HepG2 (cell line): ENCODE measurements around the gene AADACL2. TPM values are rescaled to one million over a fixed set of nuclear protein-coding genes. Genes with fewer than 3 reads are reported as not detected.

Experiments
- ATAC-seq: fragments of 200-7000 bp; cut with Tn5 transposase; 3 replicates; pipeline ENCODE4 v1.9.1; 2020; ENCODE audit warnings: mild to moderate bottlenecking, moderate library complexity
- BruUV-seq: library from RNA; stranded (reverse); fragments of 400-500 nt; replicated peaks from 2 replicates; lab custom pipeline; 2021; lab: Mats Ljungman, UMichigan
- CTCF ChIA-PET: fragments of 300-600 bp; formaldehyde crosslinking; extraction: SDS; loops from one replicate; lab custom pipeline; 2021; ENCODE audit warnings: low total read pairs, inconsistent platforms, low intra/inter-chr PET ratio; lab: Yijun Ruan, JAX
- POLR2A ChIA-PET: fragments of 350-600 bp; sonication (Branson Sonifier 250); formaldehyde crosslinking; loops from one replicate; lab custom pipeline; 2020; ENCODE audit warnings: antibody characterized with exemption, inconsistent platforms; lab: Yijun Ruan, JAX
- DNase-seq: peaks from one replicate; pipeline ENCODE4 v3.0.0-alpha.2; 2015; ENCODE audit warnings: low spot score
- FAIRE-seq: peaks from 3 replicates; lab custom pipeline; 2011; peaks lifted over from hg19 to GRCh38; lab: Jason Lieb, UNC
- H2AFZ ChIP-seq: one replicate; pipeline ENCODE4 v1.6.1; 2011; ENCODE audit warnings: low read length, inconsistent platforms
- H3K27ac ChIP-seq: fragments of 300-600 bp; 3 replicates; pipeline ENCODE4 v1.8.0; 2011; ENCODE audit warnings: mixed run types, mild to moderate bottlenecking, mixed read lengths, low read length, inconsistent platforms; ENCODE audit not compliant: insufficient read depth; ENCODE audit errors: extremely low read length
- H3K27me3 ChIP-seq, 2 experiments: fragments of 200-600 bp in 1 of 2; 2 replicates in 1 of 2; 3 replicates in 1 of 2; pipeline versions ENCODE4 v1.6.0 to v1.8.0; 2011; ENCODE audit warnings: low read length in 2 of 2, mild to moderate bottlenecking in 2 of 2, moderate library complexity in 2 of 2, inconsistent platforms in 1 of 2; ENCODE audit not compliant: insufficient read depth in 2 of 2, control insufficient read depth in 1 of 2
- H3K36me3 ChIP-seq, 2 experiments: fragments of 200-600 bp in 1 of 2; replicated peaks in 1 of 2; 2 replicates in 1 of 2; 3 replicates in 1 of 2; pipeline versions ENCODE4 v1.5.1 to v1.8.0; 2011; ENCODE audit warnings: low read length in 2 of 2, inconsistent platforms in 1 of 2; ENCODE audit not compliant: insufficient read depth in 2 of 2, control insufficient read depth in 1 of 2
- H3K4me1 ChIP-seq: 2 replicates; pipeline ENCODE4 v1.5.1; 2012; ENCODE audit warnings: low read length, inconsistent platforms; ENCODE audit not compliant: insufficient read depth
- H3K4me2 ChIP-seq: 2 replicates; pipeline ENCODE4 v1.6.0; 2011; ENCODE audit warnings: low read depth, low read length, inconsistent platforms
- H3K4me3 ChIP-seq, 3 experiments: fragments of 200-600 bp in 1 of 3; sonication (generic), shearing (Covaris generic) in 1 of 3; replicated peaks in 1 of 3; 2 replicates each; pipeline ENCODE4 v1.5.1; 2011 to 2016; ENCODE audit warnings: low read length in 3 of 3, inconsistent platforms in 2 of 3, low read depth in 2 of 3, mild to moderate bottlenecking in 2 of 3, control low read depth in 1 of 3, mixed read lengths in 1 of 3; ENCODE audit not compliant: insufficient read depth in 1 of 3
- H3K79me2 ChIP-seq: one replicate; pipeline ENCODE4 v1.6.1; 2011; ENCODE audit warnings: low read length, inconsistent platforms; ENCODE audit not compliant: insufficient read depth
- H3K9ac ChIP-seq: 2 replicates; pipeline ENCODE4 v1.6.0; 2011; ENCODE audit warnings: mild to moderate bottlenecking, low read depth, low read length, inconsistent platforms; ENCODE audit not compliant: insufficient read depth
- H3K9me3 ChIP-seq: 2 replicates; pipeline ENCODE4 v1.5.1; 2012; ENCODE audit warnings: mild to moderate bottlenecking, low read length
- H4K20me1 ChIP-seq: 2 replicates; pipeline ENCODE4 v1.6.0; 2011; ENCODE audit warnings: inconsistent platforms, mild to moderate bottlenecking, low read length, moderate library complexity; ENCODE audit not compliant: insufficient read depth
- BRCA1 ChIP-seq: sonication (generic); formaldehyde crosslinking; IDR thresholded peaks from 2 replicates; pipeline ENCODE4 v1.4.0; 2020; ENCODE audit warnings: missing genetic modification reagents
- EP300 ChIP-seq, 3 experiments: sonication (generic) in 1 of 3; formaldehyde crosslinking in 1 of 3; IDR thresholded peaks; 2 replicates each; pipeline versions ENCODE4 v1.5.1 to v1.6.1; 2011 to 2020; ENCODE audit warnings: low read depth in 2 of 3, low read length in 2 of 3, borderline replicate concordance in 1 of 3, improper control_type of control experiment in 1 of 3, mild to moderate bottlenecking in 1 of 3, missing genetic modification reagents in 1 of 3, moderate library complexity in 1 of 3
- GATAD1 ChIP-seq: IDR thresholded peaks from 2 replicates; pipeline ENCODE4 v1.6.1; 2016; ENCODE audit warnings: missing genetic modification reagents, missing compliant biosample characterization
- GZF1 ChIP-seq: sonication (generic); formaldehyde crosslinking; IDR thresholded peaks from 2 replicates; pipeline ENCODE4 v1.5.1; 2020; ENCODE audit warnings: mild to moderate bottlenecking, missing genetic modification reagents
- HNF4G ChIP-seq, 2 experiments: sonication (generic) in 1 of 2; formaldehyde crosslinking in 1 of 2; IDR thresholded peaks; 2 replicates each; pipeline versions ENCODE4 v1.4.0 to v1.6.1; 2011 to 2020; ENCODE audit warnings: borderline replicate concordance in 2 of 2, low read depth in 2 of 2, mild to moderate bottlenecking in 2 of 2, low read length in 1 of 2, missing genetic modification reagents in 1 of 2, moderate library complexity in 1 of 2
- ISL2 ChIP-seq: sonication (generic); formaldehyde crosslinking; IDR thresholded peaks from 2 replicates; pipeline ENCODE4 v1.5.0; 2020; ENCODE audit warnings: missing genetic modification reagents
- MAF1 ChIP-seq: sonication (generic); formaldehyde crosslinking; IDR thresholded peaks from 2 replicates; pipeline ENCODE4 v1.5.0; 2020; ENCODE audit warnings: missing genetic modification reagents, borderline replicate concordance
- MIER3 ChIP-seq: IDR thresholded peaks from 2 replicates; pipeline ENCODE4 v1.6.1; 2016; ENCODE audit warnings: missing compliant biosample characterization, borderline replicate concordance
- THAP11 ChIP-seq: IDR thresholded peaks from 2 replicates; pipeline ENCODE4 v1.6.1; 2016; ENCODE audit warnings: missing biosample characterization, missing genetic modification reagents
- TRIM24 ChIP-seq: sonication (generic); formaldehyde crosslinking; IDR thresholded peaks from 2 replicates; pipeline ENCODE4 v1.8.0; 2022; ENCODE audit warnings: mild to moderate bottlenecking, missing genetic modification reagents
- U2AF1 ChIP-seq: fragments of 200-400 bp; formaldehyde crosslinking; optimal IDR thresholded peaks from 2 replicates; pipeline ENCODE3; 2017; ENCODE audit warnings: mild to moderate bottlenecking, low read depth, low read length
- YY1 ChIP-seq: IDR thresholded peaks from 2 replicates; pipeline ENCODE4 v1.6.1; 2011; ENCODE audit warnings: low read length, low read depth, moderate library complexity, mild to moderate bottlenecking; ENCODE audit not compliant: insufficient read depth, insufficient replicate concordance
- ZNF225 ChIP-seq: sonication (generic); formaldehyde crosslinking; IDR thresholded peaks from 2 replicates; pipeline ENCODE4 v1.4.0; 2020; ENCODE audit warnings: mild to moderate bottlenecking, missing genetic modification reagents
- ZNF343 ChIP-seq: sonication (generic); formaldehyde crosslinking; IDR thresholded peaks from 2 replicates; pipeline ENCODE4 v1.4.0; 2020; ENCODE audit warnings: mild to moderate bottlenecking, missing genetic modification reagents
- ZNF460 ChIP-seq: sonication (generic); formaldehyde crosslinking; IDR thresholded peaks from 2 replicates; pipeline ENCODE4 v1.5.1; 2020; ENCODE audit warnings: missing genetic modification reagents, mild to moderate bottlenecking, borderline replicate concordance
- ZNF549 ChIP-seq: sonication (generic); formaldehyde crosslinking; IDR thresholded peaks from 2 replicates; pipeline ENCODE4 v1.5.0; 2020; ENCODE audit warnings: missing genetic modification reagents
- ZNF773 ChIP-seq: sonication (generic); formaldehyde crosslinking; IDR thresholded peaks from 2 replicates; pipeline ENCODE4 v1.4.0; 2020; ENCODE audit warnings: missing genetic modification reagents, borderline replicate concordance
- ZNF788 ChIP-seq: sonication (generic); formaldehyde crosslinking; IDR thresholded peaks from 2 replicates; pipeline ENCODE4 v1.5.0; 2020; ENCODE audit warnings: mild to moderate bottlenecking, missing genetic modification reagents, borderline replicate concordance
- ZNF850 ChIP-seq: sonication (generic); formaldehyde crosslinking; conservative IDR thresholded peaks from 2 replicates; pipeline ENCODE4 v1.9.0; 2021; ENCODE audit warnings: mild to moderate bottlenecking, missing genetic modification reagents
- WGBS: methylation state at CpG from one replicate; pipeline ENCODE4 v1.1.6; 2017; ENCODE audit warnings: low lambda C conversion rate; 5-methylcytosine and 5-hydroxymethylcytosine counted together
- in situ Hi-C: cut with HindIII; loops from 2 replicates; pipeline ENCODE4 v1.10.0; 2017; ENCODE audit warnings: low pct_unique_long_range_greater_than_20kb; ENCODE audit not compliant: extremely low pct_ligation_motif_present
- intact Hi-C: fragments of 100-400 bp; cut with micrococcal nuclease; formaldehyde crosslinking; loops from one replicate; pipeline ENCODE4 v1.10.0; 2022; ENCODE audit not compliant: unreplicated experiment
- polyA plus RNA-seq, 8 experiments: library from polyadenylated mRNA; depleted of rRNA in 3 of 8; stranded (reverse) in 7 of 8; unstranded in 1 of 8; fragments of >200 nt; fragmentation: Illumina TruSeq in 4 of 8; extraction: Trizol in 4 of 8; gene quantifications; 2 replicates each; pipeline versions ENCODE4 v1.2.1 to v1.2.3, GENCODE V29; 2011 to 2016; ENCODE audit warnings: low read depth in 4 of 8, missing spikeins in 1 of 8, mixed read lengths in 1 of 8; ENCODE audit not compliant: insufficient read depth in 1 of 8
- total RNA-seq, 5 experiments: library from RNA; depleted of rRNA; stranded (reverse); fragments of >200 nt; fragmentation: Illumina TruSeq; extraction: Trizol; gene quantifications; 2 replicates each; pipeline ENCODE4 v1.2.3, GENCODE V29; 2016; ENCODE audit warnings: low read depth in 1 of 5
- TF ChIP-seq, protein P1 (sequence below): sonication (generic); formaldehyde crosslinking; IDR thresholded peaks from 2 replicates; pipeline ENCODE4 v1.8.1; 2023; ENCODE audit warnings: mild to moderate bottlenecking, missing genetic modification reagents, borderline replicate concordance
- TF ChIP-seq, protein P2 (sequence below): sonication (generic); formaldehyde crosslinking; IDR thresholded peaks from 2 replicates; pipeline ENCODE4 v1.4.0; 2020; ENCODE audit warnings: missing genetic modification reagents
- TF ChIP-seq, protein P3 (sequence below): IDR thresholded peaks from 2 replicates; pipeline ENCODE4 v1.6.1; 2012; ENCODE audit warnings: low read length, improper control_type of control experiment

The AADACL2 gene
- total and polyA plus RNA-seq, 2 of the 13 experiments (the other 11 are each of a cell fraction or from before 2014, with no cell fraction given): not detected

DNA sequence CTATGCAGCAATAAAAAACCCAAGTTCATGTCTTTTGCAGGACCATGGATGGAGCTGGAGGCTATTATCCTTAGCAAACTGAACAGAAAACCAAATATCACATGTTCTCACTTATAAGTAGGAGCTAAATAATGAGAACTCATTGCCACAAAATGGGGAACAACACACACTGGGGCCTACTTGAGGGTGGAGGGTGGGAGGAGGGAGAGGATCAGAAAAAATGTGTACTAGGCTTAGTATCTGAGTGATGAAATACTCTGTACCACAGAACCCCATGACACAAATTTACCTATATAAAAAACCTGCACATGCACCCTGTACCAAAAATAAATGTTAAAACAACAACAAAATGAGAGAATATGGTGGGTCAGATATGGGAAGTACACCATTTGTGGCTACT lies 49.6 kb upstream of the AADACL2 start (continued):
- TF ChIP-seq EP300 (IDR thresholded peaks at IDR 0.05; ENCODE audit: low read depth in 2 of 2, low read length in 2 of 2) (no peak), EP300 (CRISPR knock-in tag; IDR thresholded peaks at IDR 0.05; ENCODE audit: borderline replicate concordance) (no peak), BRCA1 (CRISPR knock-in tag) (no peak), ZNF343 (CRISPR knock-in tag) (no peak), MAF1 (no peak), GATAD1 (CRISPR knock-in tag) (no peak), ZNF549 (CRISPR knock-in tag) (no peak)
- TF ChIP-seq, protein P1, sequence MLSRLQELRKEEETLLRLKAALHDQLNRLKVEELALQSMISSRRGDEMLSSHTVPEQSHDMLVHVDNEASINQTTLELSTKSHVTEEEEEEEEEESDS: no peak

DNA sequence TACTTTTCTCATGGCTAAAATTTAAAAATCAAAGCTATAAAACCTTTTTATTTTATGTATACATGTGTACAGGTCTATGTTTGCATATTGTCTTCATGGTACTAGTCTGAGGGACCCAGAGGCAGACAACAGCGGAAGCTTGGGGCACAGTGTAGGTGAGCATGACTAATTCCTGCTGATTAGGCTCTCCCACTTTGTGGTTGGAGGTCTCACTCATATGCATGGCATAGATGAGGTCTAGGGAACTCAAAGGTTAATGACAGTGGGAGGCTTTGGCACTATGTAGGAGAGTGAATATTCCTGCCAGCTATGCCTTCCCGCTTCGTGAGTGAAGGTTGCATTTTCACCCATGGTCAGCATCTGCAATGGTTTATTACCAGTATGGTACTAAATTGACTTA lies 47.5 kb upstream of the AADACL2 start:
- no TSS peak for BruUV-seq
- 56% methylated on average over 3 of the region's 3 CpGs for WGBS
- no peak overlapping the region for H3K4me2 ChIP-seq
- no peaks in the 10 kb centered on the region for H3K27me3 ChIP-seq
- H4K20me1 ChIP-seq: no peaks in the 10 kb centered on the region
- no peaks in the 10 kb centered on the region for H3K9me3 ChIP-seq
- no peaks in the 10 kb centered on the region for H3K79me2 ChIP-seq
- DNase-seq: no peak
- FAIRE-seq: no peak
- ATAC-seq: no peak
- H2AFZ ChIP-seq: no peak overlapping the region
- CTCF ChIA-PET: no interaction called here
- H3K4me3 ChIP-seq: no peak overlapping the region
- POLR2A ChIA-PET: no interaction called here
- H3K27ac ChIP-seq: no peak overlapping the region
- no peaks in the 10 kb centered on the region for H3K4me1 ChIP-seq
- H3K9ac ChIP-seq: no peak overlapping the region
- in situ Hi-C loops (no loop called here), intact Hi-C loops (no loop called here)
- H3K36me3 ChIP-seq: no peaks in the 10 kb centered on the region
- TF ChIP-seq ZNF773 (CRISPR knock-in tag): no peak
- TF ChIP-seq, protein P2, sequence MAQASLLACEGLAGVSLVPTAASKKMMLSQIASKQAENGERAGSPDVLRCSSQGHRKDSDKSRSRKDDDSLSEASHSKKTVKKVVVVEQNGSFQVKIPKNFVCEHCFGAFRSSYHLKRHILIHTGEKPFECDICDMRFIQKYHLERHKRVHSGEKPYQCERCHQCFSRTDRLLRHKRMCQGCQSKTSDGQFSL (CRISPR knock-in tag): no peak
- no peak for TF ChIP-seq U2AF1
- no peak for TF ChIP-seq YY1
- no peak for TF ChIP-seq ZNF343 (CRISPR knock-in tag)
- no peak for TF ChIP-seq ZNF460 (CRISPR knock-in tag)
- TF ChIP-seq TRIM24 (CRISPR knock-in tag): no peak
- TF ChIP-seq MIER3 (CRISPR knock-in tag): no peak
- TF ChIP-seq GZF1 (CRISPR knock-in tag): no peak
- no peak for TF ChIP-seq ZNF788 (CRISPR knock-in tag)
- TF ChIP-seq, protein P3, sequence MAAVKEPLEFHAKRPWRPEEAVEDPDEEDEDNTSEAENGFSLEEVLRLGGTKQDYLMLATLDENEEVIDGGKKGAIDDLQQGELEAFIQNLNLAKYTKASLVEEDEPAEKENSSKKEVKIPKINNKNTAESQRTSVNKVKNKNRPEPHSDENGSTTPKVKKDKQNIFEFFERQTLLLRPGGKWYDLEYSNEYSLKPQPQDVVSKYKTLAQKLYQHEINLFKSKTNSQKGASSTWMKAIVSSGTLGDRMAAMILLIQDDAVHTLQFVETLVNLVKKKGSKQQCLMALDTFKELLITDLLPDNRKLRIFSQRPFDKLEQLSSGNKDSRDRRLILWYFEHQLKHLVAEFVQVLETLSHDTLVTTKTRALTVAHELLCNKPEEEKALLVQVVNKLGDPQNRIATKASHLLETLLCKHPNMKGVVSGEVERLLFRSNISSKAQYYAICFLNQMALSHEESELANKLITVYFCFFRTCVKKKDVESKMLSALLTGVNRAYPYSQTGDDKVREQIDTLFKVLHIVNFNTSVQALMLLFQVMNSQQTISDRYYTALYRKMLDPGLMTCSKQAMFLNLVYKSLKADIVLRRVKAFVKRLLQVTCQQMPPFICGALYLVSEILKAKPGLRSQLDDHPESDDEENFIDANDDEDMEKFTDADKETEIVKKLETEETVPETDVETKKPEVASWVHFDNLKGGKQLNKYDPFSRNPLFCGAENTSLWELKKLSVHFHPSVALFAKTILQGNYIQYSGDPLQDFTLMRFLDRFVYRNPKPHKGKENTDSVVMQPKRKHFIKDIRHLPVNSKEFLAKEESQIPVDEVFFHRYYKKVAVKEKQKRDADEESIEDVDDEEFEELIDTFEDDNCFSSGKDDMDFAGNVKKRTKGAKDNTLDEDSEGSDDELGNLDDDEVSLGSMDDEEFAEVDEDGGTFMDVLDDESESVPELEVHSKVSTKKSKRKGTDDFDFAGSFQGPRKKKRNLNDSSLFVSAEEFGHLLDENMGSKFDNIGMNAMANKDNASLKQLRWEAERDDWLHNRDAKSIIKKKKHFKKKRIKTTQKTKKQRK: no peak
- no peak for TF ChIP-seq THAP11 (CRISPR knock-in tag)
- no peak for TF ChIP-seq HNF4G (IDR thresholded peaks at IDR 0.05; ENCODE audit: borderline replicate concordance, low read depth, low read length)
- TF ChIP-seq HNF4G (CRISPR knock-in tag; IDR thresholded peaks at IDR 0.05; ENCODE audit: borderline replicate concordance, low read depth): no peak
- TF ChIP-seq ZNF225 (CRISPR knock-in tag): no peak
- no peak for TF ChIP-seq ISL2
- TF ChIP-seq ZNF850: no peak
